Vagina (tissue), 2 donors: Measurements from ENCODE around the gene DGLUCY. TPM values are rescaled to one million over a fixed set of nuclear protein-coding genes. Genes with fewer than 3 reads are reported as not detected.

Experiments
- DNase-seq, 2 donors: peaks; one replicate each; pipeline ENCODE4 v3.0.0-alpha.2; 2017; ENCODE audit errors: extremely low spot score in 2 of 2
- H3K27ac ChIP-seq: fragments of 200-600 bp; sonication (generic); one replicate; pipeline ENCODE4 v1.5.1; 2019
- H3K27me3 ChIP-seq: fragments of 200-600 bp; sonication (generic); one replicate; pipeline ENCODE4 v1.5.1; 2019
- H3K36me3 ChIP-seq, 2 donors: fragments of 200-600 bp; sonication (generic); one replicate each; pipeline ENCODE4 v1.5.1; 2017 to 2019
- H3K4me1 ChIP-seq: fragments of 200-600 bp; sonication (generic); one replicate; pipeline ENCODE4 v1.5.1; 2019
- H3K4me3 ChIP-seq, 2 donors: fragments of 200-600 bp; sonication (generic); 1 replicate in 1 of 2; 2 replicates in 1 of 2; pipeline ENCODE4 v1.5.1; 2016 to 2019
- H3K9me3 ChIP-seq: fragments of 200-600 bp; sonication (generic); one replicate; pipeline ENCODE4 v1.5.1; 2019
- POLR2A ChIP-seq, 2 donors: fragments of 450-650 bp; IDR thresholded peaks; one replicate each; pipeline ENCODE4 v1.6.1; 2017; ENCODE audit warnings: antibody characterized with exemption in 2 of 2, mild to moderate bottlenecking in 2 of 2, moderate library complexity in 2 of 2
- POLR2AphosphoS5 ChIP-seq, 2 donors: sonication (generic); formaldehyde crosslinking; IDR thresholded peaks; one replicate each; pipeline ENCODE4 v1.9.0; 2017; ENCODE audit warnings: antibody characterized with exemption in 2 of 2, mild to moderate bottlenecking in 2 of 2, low read depth in 1 of 2; ENCODE audit not compliant: insufficient read depth in 1 of 2
- intact Hi-C: fragments of 100-400 bp; cut with DNase I; formaldehyde crosslinking; loops from one replicate; pipeline ENCODE4 v1.15.1; 2023
- total RNA-seq: library from RNA; depleted of rRNA; stranded (reverse); fragments of >200 nt; gene quantifications from one replicate; pipeline ENCODE4 v1.2.3, GENCODE V29; 2016
- TF ChIP-seq, protein P1 (sequence below), 3 experiments: fragments of 450-650 bp in 2 of 3; fragments of 200-600 bp in 1 of 3; sonication (generic) in 1 of 3; IDR thresholded peaks; one replicate each; pipeline ENCODE4 v1.5.1; 2017 to 2019; ENCODE audit warnings: antibody characterized with exemption in 3 of 3, mild to moderate bottlenecking in 2 of 3, moderate library complexity in 2 of 3

Gene DGLUCY
- total RNA-seq, result 57.0 TPM

GRCh38 chr14:91113829-91114078, at the start of gene DGLUCY:
TSS of gene DGLUCY (plus strand) at chr14:91114073. CDS start at chr14:91160295, 46,222 bp downstream.
- no peaks in the 10 kb centered on the region for H3K27me3 ChIP-seq
- H3K9me3 ChIP-seq, result no peaks in the 10 kb centered on the region
- DNase-seq, result no peak
- intact Hi-C loops, result no loop called here
- TF ChIP-seq POLR2A (IDR thresholded peaks at IDR 0.05) (no peak), POLR2AphosphoS5 (IDR thresholded peaks at IDR 0.05; ENCODE audit: insufficient read depth in 1 of 2, low read depth in 1 of 2) (peak in 1 of 2 donors; percentile 59)
- TF ChIP-seq, protein P1, sequence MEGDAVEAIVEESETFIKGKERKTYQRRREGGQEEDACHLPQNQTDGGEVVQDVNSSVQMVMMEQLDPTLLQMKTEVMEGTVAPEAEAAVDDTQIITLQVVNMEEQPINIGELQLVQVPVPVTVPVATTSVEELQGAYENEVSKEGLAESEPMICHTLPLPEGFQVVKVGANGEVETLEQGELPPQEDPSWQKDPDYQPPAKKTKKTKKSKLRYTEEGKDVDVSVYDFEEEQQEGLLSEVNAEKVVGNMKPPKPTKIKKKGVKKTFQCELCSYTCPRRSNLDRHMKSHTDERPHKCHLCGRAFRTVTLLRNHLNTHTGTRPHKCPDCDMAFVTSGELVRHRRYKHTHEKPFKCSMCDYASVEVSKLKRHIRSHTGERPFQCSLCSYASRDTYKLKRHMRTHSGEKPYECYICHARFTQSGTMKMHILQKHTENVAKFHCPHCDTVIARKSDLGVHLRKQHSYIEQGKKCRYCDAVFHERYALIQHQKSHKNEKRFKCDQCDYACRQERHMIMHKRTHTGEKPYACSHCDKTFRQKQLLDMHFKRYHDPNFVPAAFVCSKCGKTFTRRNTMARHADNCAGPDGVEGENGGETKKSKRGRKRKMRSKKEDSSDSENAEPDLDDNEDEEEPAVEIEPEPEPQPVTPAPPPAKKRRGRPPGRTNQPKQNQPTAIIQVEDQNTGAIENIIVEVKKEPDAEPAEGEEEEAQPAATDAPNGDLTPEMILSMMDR (IDR thresholded peaks at IDR 0.05), result no peak
- H3K4me3 ChIP-seq, result peak within 1 kb of the TSS; percentile 68 to 71
- H3K4me1 ChIP-seq, result peaks cover 65% of the 10 kb centered on the region
- peak within 1 kb of the TSS; percentile 97 for H3K27ac ChIP-seq
- no peaks in the 10 kb centered on the region for H3K36me3 ChIP-seq

GRCh38 chr14:91065266-91065665, 48.6 kb upstream of the DGLUCY start:
- no peaks in the 10 kb centered on the region for H3K9me3 ChIP-seq
- H3K27ac ChIP-seq, result no peak overlapping the region
- no peak overlapping the region for H3K4me3 ChIP-seq
- no peaks in the 10 kb centered on the region for H3K36me3 ChIP-seq
- DNase-seq, result no peak
- TF ChIP-seq, protein P1 (IDR thresholded peaks at IDR 0.05), result no peak
- TF ChIP-seq POLR2AphosphoS5 (IDR thresholded peaks at IDR 0.05; ENCODE audit: insufficient read depth in 1 of 2, low read depth in 1 of 2) (no peak), POLR2A (IDR thresholded peaks at IDR 0.05) (no peak)
- no peaks in the 10 kb centered on the region for H3K27me3 ChIP-seq
- peaks cover 7% of the 10 kb centered on the region for H3K4me1 ChIP-seq
- intact Hi-C loops, result loop anchor here (5.0 to 10.0 kb wide), 2 partner anchors 52 to 110 kb away; no protein-coding TSS in a partner anchor

GRCh38 chr14:91067186-91067585, 46.7 kb upstream of the DGLUCY start:
- Histone ChIP-seq H3K4me1 (no peaks in the 10 kb centered on the region), H3K9me3 (no peaks in the 10 kb centered on the region), H3K27ac (no peak overlapping the region), H3K27me3 (no peaks in the 10 kb centered on the region), H3K36me3 (no peaks in the 10 kb centered on the region), H3K4me3 (no peak overlapping the region)
- TF ChIP-seq POLR2AphosphoS5 (IDR thresholded peaks at IDR 0.05; ENCODE audit: insufficient read depth in 1 of 2, low read depth in 1 of 2) (no peak), POLR2A (IDR thresholded peaks at IDR 0.05) (no peak)
- TF ChIP-seq, protein P1 (IDR thresholded peaks at IDR 0.05), result no peak
- intact Hi-C loops, result loop anchor here (5.0 to 10.0 kb wide), 2 partner anchors 50 to 108 kb away; no protein-coding TSS in a partner anchor
- DNase-seq, result no peak

- Histone ChIP-seq H3K4me3 (no peak overlapping the region), H3K4me1 (no peaks in the 10 kb centered on the region), H3K27me3 (no peaks in the 10 kb centered on the region), H3K27ac (no peak overlapping the region), H3K9me3 (no peaks in the 10 kb centered on the region), H3K36me3 (no peaks in the 10 kb centered on the region)
- DNase-seq, result no peak
- TF ChIP-seq POLR2AphosphoS5 (IDR thresholded peaks at IDR 0.05; ENCODE audit: insufficient read depth in 1 of 2, low read depth in 1 of 2) (no peak), POLR2A (IDR thresholded peaks at IDR 0.05) (no peak)
- TF ChIP-seq, protein P1 (IDR thresholded peaks at IDR 0.05), result no peak
- intact Hi-C loops, result loop anchor here (5.0 to 10.0 kb wide), 2 partner anchors 49 to 106 kb away; no protein-coding TSS in a partner anchor
These were observed 45.2 kb upstream of the DGLUCY start for GRCh38 chr14:91068642-91069041.

GRCh38 chr14:91070572-91070971, 43.3 kb upstream of the DGLUCY start:
- intact Hi-C loops, result no loop called here
- no peaks in the 10 kb centered on the region for H3K9me3 ChIP-seq
- H3K4me3 ChIP-seq, result no peak overlapping the region
- H3K36me3 ChIP-seq, result no peaks in the 10 kb centered on the region
- H3K27ac ChIP-seq, result no peak overlapping the region
- no peaks in the 10 kb centered on the region for H3K4me1 ChIP-seq
- no peaks in the 10 kb centered on the region for H3K27me3 ChIP-seq
- DNase-seq, result no peak
- TF ChIP-seq, protein P1 (IDR thresholded peaks at IDR 0.05), result no peak
- no peak for TF ChIP-seq POLR2AphosphoS5 (IDR thresholded peaks at IDR 0.05; ENCODE audit: insufficient read depth in 1 of 2, low read depth in 1 of 2)
- no peak for TF ChIP-seq POLR2A (IDR thresholded peaks at IDR 0.05)
